Epithelial cell of esophagus (primary cell): Measurements from ENCODE around the gene PROC.

Experiments
- DNase-seq: peaks from one replicate; pipeline ENCODE4 v3.0.0; 2010; ENCODE audit warnings: low read depth
- H3K4me3 ChIP-seq: 2 replicates; pipeline ENCODE4 v1.5.1; 2011; ENCODE audit warnings: mild to moderate bottlenecking, low read length, control low read depth
- CTCF ChIP-seq: IDR thresholded peaks from 2 replicates; pipeline ENCODE4 v1.5.1; 2011; ENCODE audit warnings: low read depth, mild to moderate bottlenecking, low read length, control low read depth, inconsistent platforms; ENCODE audit not compliant: insufficient read depth; ENCODE audit errors: missing control alignments

The PROC gene

DNA sequence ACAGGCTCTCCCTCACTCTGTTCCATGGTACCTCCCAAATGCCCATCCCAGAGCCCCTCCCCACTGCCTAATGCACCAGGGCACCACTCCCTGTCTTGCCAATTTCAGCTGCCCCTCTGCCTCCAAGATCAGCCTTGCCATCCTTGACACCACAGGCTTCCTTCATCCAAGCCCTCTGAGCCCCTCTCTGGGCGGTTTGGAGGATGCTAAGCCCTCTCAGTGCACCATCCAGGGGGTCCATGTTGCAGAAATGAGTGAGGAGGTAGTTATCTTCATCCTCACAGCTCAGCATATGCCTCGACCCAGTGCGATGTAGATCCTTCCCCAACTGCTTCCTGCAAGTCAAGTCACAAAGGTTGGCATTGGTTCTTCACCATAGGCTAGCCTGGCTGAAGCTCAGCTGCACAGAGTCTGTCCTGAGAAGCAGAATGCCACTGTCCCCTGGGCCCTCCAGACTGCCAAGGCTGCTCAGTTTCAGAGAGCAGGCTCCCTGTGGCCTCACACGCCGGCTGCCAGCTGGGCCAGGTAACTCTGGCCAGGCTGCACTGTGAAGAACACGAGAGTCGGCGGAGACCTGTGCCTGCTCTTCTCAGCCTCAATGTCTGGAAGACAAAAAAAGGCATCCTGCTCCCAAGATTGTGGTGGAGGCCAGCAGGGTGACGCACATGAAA lies 20.5 kb upstream of the PROC start:
- H3K4me3 ChIP-seq = no peak overlapping the region
- no peak for TF ChIP-seq CTCF
- DNase-seq = no peak

- no peak for TF ChIP-seq CTCF
- DNase-seq = peak; percentile 92
- H3K4me3 ChIP-seq = no peak overlapping the region
Observed at GRCh38 chr2:127398239-127398590, 20.0 kb upstream of the PROC start.

- no peak overlapping the region for H3K4me3 ChIP-seq
- DNase-seq = peak; percentile 35
- TF ChIP-seq CTCF = no peak
Observed at GRCh38 chr2:127400533-127400896, 17.7 kb upstream of the PROC start.

- DNase-seq = peak; percentile 94
- no peak overlapping the region for H3K4me3 ChIP-seq
- TF ChIP-seq CTCF = no peak
Observed at GRCh38 chr2:127400897-127401756, 17.1 kb upstream of the PROC start.

DNA sequence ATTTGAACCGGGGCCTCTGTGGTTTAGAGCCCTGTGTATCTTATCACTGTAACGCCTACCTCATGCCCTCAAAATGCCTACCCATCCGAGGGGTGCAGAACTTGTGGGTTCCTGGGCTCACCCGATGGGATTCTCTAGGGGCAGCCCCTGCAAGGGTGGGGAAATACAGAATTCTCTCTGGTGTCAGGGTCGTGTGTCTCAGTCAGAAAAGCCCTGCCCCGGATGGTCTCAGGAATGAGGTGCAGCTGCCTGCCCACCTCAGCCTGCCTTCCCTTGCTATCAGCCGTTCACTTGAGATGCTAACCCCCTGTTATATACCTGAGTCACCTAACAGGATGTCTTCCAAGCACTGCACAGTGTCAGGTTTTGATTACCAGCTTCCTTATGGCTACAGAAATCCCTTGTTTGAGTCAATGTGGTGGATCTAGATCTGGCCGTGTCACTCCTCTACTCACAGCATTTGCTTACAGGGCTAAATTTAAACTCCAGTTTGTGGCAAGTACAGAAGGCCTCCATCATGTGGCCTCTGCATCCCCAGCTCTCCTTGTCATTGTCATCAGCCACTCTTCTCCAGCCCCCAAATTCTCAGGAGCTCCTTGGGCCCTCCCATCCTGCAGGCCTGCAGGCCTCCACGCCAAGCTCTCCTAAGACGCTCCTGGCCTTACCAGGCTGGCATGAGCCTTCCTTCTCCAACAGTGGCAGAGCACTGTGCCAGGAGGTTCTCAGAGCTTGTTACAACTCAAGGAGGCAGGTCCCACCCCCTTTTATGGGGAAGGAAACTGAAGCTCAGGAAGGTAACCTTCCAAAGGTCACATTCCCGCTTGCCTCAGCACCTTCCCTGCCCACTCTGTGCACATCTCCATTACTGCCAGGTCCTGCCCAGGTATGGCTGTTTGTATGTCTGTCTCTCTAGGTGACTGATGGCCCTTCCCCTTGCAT lies 16.2 kb upstream of the PROC start:
- peak; percentile 73 for DNase-seq
- no peak for TF ChIP-seq CTCF
- H3K4me3 ChIP-seq = no peak overlapping the region

- no peak overlapping the region for H3K4me3 ChIP-seq
- no peak for TF ChIP-seq CTCF
- no peak for DNase-seq
Observed at GRCh38 chr2:127403460-127403859, 14.8 kb upstream of the PROC start.
